Adipose tissue (tissue), 3 donors: ENCODE results near the gene SPRYD4. TPM values are rescaled to one million over a fixed set of nuclear protein-coding genes. Genes with fewer than 3 reads are reported as not detected.
A peak's percentile ranks its signal among the peaks of the same experiment; 100 is the strongest.
"Not testable (repeated sequence)": the region's sequence is repeated elsewhere in the genome, so short reads cannot be mapped to it uniquely, and the experiment has no call there.

ENCODE experiments used
- H3K27ac ChIP-seq: one replicate; pipeline ENCODE4 v1.5.1; 2013; ENCODE audit warnings: low read depth, low read length
- WGBS, 3 donors: extraction: QIAGEN DNeasy Blood & Tissue Kit; methylation state at CpG; one replicate each; pipeline ENCODE4 v1.1.7; 2013; 5-methylcytosine and 5-hydroxymethylcytosine counted together
- polyA plus RNA-seq, 3 donors: library from polyadenylated mRNA; stranded (reverse); fragments of 200-250 nt; gene quantifications; one replicate each; pipeline ENCODE4 v1.2.3, GENCODE V29; 2013
- donor health status: healthy with polysubstance abuse.
- donor health status: Bipolar disorder and iron deficiency.
- donor health status: healthy.

The SPRYD4 gene
- polyA plus RNA-seq: 1 to 10 TPM; 2.0 to 2.5 (median 2.3) TPM

GRCh38 chr12:56468216-56469006 is at the start of gene SPRYD4:
Gene SPRYD4, plus strand, starts transcription at chr12:56468578. Its CDS starts 14 bp downstream, at chr12:56468592.
- 0 to 1% (median 0%) methylated on average over 43 of the region's 43 CpGs for WGBS, 3 donors
- H3K27ac ChIP-seq: peak within 1 kb of the TSS; percentile 65

DNA sequence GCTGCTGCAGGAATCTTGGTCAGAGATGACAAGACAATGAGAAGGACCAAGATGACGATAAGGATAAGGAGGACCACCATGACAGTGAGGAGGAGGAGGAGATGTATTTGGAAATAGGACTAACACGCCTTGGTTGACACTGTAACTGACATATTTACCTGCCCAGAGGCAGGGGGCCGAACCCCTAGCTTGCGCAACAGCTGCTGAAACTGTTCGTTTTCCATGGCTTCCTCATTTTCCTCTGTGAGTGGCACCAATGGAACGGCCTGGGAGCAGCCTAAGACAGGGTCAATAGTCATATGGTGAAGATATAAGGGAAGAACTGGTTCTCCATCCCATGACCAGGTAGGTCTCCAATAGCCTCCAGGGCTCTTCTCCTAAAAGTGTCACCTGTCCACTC is 48.0 kb upstream of the SPRYD4 start:
- 69 to 80% (median 73%) methylated on average over 6 of the region's 6 CpGs for WGBS, 3 donors
- H3K27ac ChIP-seq: no peak overlapping the region

DNA sequence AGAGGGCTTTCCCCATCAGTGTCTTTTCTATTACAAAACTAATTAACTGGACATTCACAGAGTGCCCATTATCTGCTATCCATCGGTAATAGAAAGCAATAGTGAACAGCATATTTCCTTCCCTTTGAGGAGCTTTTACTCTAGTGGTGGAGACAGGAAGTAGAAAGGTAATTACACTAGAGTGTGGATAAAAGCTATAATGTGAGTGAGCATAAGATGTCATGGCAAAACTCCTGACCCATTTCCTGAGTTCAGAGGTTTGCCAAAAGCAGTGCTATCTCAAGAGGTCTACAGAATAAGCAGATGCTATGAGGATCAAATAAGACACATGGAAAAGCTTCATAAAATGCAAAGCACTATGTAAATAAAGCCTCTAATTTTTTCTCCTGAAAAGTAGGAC is 43.2 kb upstream of the SPRYD4 start:
- H3K27ac ChIP-seq: no peak overlapping the region
- WGBS, 3 donors: 42 to 73% (median 65%) methylated on average over 1 of the region's 1 CpG

DNA sequence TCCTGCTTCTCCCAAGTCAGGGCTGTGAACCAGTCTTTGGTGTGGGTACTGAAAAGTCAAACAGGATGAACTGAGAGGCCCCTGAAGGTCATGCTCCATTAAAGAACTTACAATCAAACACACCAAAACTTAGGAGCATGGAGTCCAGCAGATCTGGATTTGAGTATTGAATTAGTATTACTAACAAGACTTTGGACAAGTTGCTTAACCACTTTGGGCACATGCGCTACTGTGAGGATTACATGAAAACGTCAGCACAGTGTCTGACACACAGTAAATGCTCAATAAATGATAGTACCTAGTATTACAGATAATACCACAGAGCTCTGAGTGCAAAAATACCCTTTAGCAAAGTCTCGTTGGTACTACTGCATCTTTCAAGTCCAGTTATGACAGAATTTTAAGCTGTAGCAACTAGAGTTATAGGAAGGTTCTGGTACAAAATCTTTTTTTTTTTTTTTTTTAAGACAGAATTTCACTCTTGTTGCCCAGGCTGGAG is 42.4 kb upstream of the SPRYD4 start:
- 58 to 61% (median 59%) methylated on average over 3 of the region's 3 CpGs for WGBS, 3 donors
- no peak overlapping the region for H3K27ac ChIP-seq

DNA sequence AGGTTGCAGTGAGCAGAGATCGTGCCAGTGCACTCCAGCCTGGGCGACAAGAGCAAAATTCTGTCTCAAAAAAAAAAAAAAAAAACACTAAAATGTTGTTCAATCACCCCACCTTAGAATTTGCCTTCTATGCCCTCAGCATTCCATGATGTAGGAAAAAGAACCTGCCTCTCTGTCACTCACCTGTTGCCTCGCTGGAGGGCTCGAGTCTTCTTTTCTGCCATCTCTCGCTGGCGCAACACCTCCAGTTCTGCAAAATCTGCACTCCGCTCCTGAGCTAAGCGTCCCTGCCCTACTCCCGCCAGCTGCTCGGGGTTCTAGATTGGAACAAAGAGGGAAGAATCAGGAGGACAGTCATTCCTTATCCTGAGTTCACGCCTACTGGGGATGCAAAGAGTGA is 37.1 kb upstream of the SPRYD4 start:
- WGBS, 3 donors: 92 to 98% (median 93%) methylated on average over 11 of the region's 11 CpGs
- no peak overlapping the region for H3K27ac ChIP-seq

- WGBS, 3 donors: 93 to 96% (median 96%) methylated on average over 3 of the region's 3 CpGs
- no peak overlapping the region for H3K27ac ChIP-seq
Measured at GRCh38 chr12:56431850-56432249, 36.5 kb upstream of the SPRYD4 start.

- no peak overlapping the region for H3K27ac ChIP-seq
- 83 to 94% (median 84%) methylated on average over 6 of the region's 6 CpGs for WGBS, 3 donors
Measured at GRCh38 chr12:56434828-56435227, 33.5 kb upstream of the SPRYD4 start.

DNA sequence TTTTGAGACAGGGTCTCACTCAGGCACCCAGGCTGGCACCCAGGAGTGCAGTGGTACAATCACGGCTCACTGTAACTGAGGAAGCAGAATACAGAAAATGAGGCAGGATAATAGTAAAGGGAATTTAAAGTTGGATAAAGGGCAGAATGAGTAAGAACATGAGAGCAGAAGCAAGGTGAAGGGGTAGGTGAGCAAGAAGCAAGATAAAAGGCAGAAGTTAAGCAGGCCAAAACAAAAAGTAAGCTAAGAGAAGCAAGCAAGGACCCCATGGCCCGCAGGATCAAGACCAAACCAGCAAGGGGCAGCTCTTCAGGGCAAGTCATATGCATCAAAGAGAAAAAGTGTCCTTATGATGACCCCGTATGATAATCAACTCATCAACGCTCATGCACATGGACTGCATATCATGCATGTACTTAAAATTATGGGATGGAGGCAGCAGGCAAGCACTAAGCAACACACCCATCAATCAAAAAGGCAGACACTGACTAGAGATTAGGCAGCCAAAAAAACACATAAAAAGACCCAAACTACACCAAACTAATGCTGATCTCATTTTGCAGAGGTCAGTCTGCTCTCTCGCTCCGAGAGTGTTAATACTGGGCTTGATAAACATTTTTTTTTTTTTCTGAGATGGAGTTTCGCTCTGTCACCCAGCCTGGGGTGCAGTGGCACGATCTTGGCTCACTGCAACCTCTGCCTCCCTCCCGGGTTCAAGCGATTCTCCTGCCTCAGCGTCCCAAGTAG is 30.8 kb upstream of the SPRYD4 start:
- 86 to 89% (median 87%) methylated on average over 11 of the region's 11 CpGs for WGBS, 3 donors

GRCh38 chr12:56443208-56443607 is 25.2 kb upstream of the SPRYD4 start:
- WGBS, 3 donors: 35 to 84% (median 82%) methylated on average over 2 of the region's 2 CpGs
- not testable (repeated sequence) for H3K27ac ChIP-seq

More for the DNA sequence above, 30.8 kb upstream of the SPRYD4 start:
- no peak overlapping the region for H3K27ac ChIP-seq

DNA sequence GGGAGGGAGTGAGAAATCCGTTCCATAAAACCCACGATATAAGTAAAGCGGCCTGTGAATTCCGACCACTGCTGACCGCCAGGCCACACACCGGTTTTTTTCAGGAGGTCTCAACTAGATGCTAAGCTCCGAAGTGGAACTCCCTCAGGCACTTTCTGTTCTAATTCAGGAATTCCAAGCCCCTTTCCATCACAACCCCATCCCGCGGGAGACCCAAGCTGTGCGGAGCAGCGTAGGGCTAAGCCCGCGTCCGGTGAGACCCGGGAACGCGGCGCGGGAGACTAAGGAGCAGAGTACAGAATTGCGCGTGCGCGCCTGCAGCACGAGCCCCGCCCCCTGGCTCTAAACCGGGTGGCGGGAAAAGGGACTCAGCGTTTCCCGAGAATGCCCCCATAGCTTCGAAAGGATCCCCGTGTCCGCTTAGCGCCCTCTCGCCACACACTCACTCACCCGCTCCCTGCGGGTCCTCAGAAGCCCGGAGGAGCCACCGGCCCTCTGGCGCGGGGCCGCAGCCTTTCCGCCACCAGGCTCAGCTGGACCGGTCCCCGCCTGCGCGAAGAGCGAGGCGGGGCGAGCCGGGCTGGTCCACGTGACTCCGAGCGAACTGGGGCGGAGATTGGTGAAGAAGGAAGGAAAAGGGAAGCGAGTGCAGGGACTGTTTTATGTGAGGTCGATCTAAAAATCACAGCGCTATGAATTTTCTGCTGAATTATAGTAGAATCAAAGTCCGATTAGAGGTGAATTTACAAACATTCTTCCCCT is 19.3 kb upstream of the SPRYD4 start, which contains the start of gene TIMELESS:
Gene TIMELESS (minus strand): TSS at position 567 of the 762 bp plus-strand sequence. CDS start 15,256 bp downstream, outside the sequence.
- WGBS, 3 donors: 0% methylated on average over 58 of the region's 58 CpGs
- H3K27ac ChIP-seq: no peak within 1 kb of the TSS

- no peak overlapping the region for H3K27ac ChIP-seq
- 27 to 33% (median 33%) methylated on average over 5 of the region's 5 CpGs for WGBS, 3 donors
Measured at GRCh38 chr12:56449622-56449984, 18.8 kb upstream of the SPRYD4 start.

DNA sequence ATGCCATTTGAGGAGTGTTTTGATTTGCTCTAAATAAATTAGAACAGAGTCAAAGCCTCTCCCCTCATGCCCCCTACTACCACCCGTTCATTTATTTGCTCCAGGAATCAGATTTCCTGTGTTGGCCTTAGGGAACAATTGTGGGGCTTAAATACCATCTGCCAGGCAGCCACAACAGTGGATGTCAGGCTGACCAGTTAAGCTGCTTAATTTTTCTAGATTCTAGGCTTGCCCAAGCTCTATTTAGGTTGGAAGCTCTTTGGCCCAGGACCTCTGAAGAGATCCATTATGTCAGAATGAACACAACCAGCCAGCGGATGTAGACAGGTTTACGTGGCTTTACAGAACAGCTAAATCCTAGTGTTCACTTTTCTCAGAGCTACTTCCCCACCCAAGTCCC is 18.1 kb upstream of the SPRYD4 start:
- 86 to 89% (median 86%) methylated on average over 3 of the region's 3 CpGs for WGBS, 3 donors
- H3K27ac ChIP-seq: no peak overlapping the region

- H3K27ac ChIP-seq: no peak overlapping the region
- 65 to 68% (median 66%) methylated on average over 5 of the region's 5 CpGs for WGBS, 3 donors
Measured at GRCh38 chr12:56451147-56451546, 17.2 kb upstream of the SPRYD4 start.

- 87 to 89% (median 89%) methylated on average over 5 of the region's 5 CpGs for WGBS, 3 donors
- no peak within 1 kb of the TSS for H3K27ac ChIP-seq
Measured at GRCh38 chr12:56454557-56454956, 13.8 kb upstream of the SPRYD4 start, which contains the start of gene MIP. Gene MIP, minus strand, starts transcription at chr12:56454657. Its CDS starts 44 bp downstream, at chr12:56454613.

DNA sequence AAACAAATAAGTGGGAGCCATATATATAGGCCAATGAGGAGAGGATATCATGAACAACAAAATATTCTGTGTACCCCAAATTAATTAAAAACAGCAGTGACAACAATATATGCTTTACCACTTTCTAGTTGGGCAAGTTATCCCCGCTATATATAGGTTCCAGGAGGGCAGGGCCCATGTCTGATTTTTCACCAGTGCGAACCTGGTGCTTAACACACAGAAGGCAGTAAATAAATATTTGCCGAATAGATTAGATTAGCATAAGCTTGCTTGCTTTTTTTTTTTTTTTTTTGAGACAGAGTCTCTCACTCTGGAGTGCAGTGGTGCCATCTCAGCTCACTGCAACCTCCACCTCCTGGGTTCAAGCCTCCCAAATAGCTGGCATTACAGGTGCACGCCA is 10.6 kb upstream of the SPRYD4 start:
- 58 to 92% (median 86%) methylated on average over 4 of the region's 4 CpGs for WGBS, 3 donors
- H3K27ac ChIP-seq: no peak overlapping the region

DNA sequence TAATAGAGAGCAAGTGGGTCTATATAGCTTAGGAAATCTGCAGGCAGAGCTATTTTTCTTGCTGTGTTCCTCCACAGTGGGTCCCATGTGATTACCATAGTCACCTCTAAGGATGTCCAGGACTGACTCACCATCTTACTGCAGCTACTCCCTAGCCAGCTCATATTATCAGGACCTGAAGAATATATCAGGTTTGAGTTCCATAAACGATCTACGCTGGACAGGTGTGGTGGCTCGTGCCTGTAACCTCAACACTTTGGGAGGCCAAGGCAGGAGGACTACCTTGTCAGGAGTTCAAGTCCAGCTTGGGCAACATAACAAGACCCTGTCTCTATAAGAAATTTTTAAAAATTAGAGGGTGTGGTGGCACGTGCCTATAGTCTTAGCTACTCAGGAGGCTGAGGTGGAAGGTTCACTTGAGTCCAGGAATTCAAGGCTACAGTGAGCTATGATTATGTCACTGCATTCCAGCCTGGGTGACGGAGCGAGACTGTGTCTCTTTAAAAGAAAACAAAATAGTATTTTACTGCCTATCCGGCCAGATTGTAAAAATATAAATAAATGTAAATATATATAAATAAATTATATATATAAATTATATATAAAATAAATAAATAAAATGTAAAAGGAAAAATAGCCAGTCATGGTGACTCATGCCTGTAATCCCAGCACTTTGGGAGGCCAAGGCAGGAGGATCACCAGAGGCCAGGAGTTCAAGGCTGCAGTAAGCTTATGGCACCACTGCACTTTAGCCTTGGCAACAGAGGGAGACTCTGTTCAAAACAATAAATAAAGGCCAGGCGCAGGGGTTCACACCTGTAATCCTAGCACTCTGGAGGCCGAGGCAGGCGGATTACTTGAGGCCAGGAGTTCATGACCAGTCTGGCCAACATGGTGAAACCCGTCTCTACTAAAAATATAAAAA is 6.9 kb upstream of the SPRYD4 start:
- WGBS, 3 donors: 87 to 88% (median 87%) methylated on average over 11 of the region's 11 CpGs
- no peak overlapping the region for H3K27ac ChIP-seq

GRCh38 chr12:56462565-56462964 is 5.8 kb upstream of the SPRYD4 start:
- H3K27ac ChIP-seq: no peak overlapping the region
